Activated CD4-positive, alpha-beta T cell treated with anti-CD3 and anti-CD28 coated beads, Interleukin-2, Interleukin-4, amounts not matched to agents 100 ng/mL and 50 ng/mL, durations not matched to agents 16 hours and 8 hours (primary cell): ENCODE results near the gene AFG3L2.
"Not testable (repeated sequence)": the region's sequence is repeated elsewhere in the genome, so short reads cannot be mapped to it uniquely, and the experiment has no call there.

Experiments
- DNase-seq: peaks from one replicate; pipeline ENCODE4 v3.0.0-alpha.2; 2020; ENCODE audit warnings: low spot score

Gene AFG3L2

GRCh38 chr18:12376754-12377555 is at the start of gene AFG3L2:
TSS of gene AFG3L2 (minus strand) at chr18:12377227. CDS start at chr18:12377082, 145 bp downstream.
- peak; percentile 100 for DNase-seq

DNA sequence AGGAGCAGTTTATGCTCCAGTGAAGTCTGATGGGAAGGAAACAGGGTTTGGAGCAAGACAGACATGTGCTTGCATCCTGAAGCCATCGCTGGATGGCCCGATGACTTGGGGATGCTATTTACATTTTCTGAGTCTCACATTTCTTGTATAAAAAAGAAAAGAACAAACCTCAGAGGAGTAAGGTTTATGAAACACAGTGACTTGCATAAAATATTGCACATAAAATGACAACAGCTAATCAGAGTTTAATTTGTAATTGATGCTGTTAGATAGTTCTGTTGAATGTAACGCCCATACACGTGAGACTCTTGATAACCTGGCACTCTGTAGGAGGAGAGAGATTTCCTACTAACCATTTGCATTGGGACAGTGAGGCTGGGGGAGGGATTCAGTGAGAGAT is 47.2 kb upstream of the AFG3L2 start:
- no peak for DNase-seq

DNA sequence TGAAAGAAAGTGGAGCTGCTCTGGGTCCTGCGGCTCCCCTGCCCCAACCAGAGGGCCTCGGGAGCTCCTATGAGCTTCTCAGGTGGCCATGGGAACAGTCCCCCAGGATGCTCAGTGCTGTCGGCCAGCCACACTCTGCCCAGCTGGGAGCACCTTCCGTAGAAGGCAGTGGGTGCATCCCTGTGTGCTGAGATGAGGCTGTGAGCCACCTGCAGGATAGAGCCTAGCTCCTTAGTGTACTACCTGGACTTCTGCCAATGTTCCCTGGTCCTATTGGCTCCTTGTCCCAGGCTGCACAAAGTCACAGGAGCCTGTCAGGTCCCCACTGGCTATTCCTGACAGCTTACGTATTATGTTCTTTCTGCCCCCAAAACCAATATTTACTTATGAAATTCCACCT is 46.8 kb upstream of the AFG3L2 start:
- no peak for DNase-seq

DNA sequence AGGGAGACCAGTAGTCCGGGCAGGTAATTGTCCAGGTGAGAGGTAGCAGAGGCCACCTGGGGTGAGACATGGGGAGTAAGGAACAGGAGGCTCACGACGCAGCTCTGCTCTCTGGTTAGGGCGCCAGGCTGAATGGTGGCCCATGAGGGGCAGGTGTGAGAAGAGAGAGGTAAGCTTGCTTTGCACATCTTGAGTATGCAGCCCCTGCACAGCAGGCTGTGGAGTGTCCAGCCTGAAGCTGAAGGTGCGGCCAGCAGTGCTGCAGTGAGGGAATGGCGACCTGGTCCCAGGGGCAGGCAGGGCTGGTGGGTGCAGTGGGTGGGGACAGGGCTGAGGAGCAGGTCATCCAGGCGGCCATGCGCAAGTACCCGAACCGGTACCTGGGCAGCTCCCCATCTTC is 46.4 kb upstream of the AFG3L2 start:
- DNase-seq, result no peak

DNA sequence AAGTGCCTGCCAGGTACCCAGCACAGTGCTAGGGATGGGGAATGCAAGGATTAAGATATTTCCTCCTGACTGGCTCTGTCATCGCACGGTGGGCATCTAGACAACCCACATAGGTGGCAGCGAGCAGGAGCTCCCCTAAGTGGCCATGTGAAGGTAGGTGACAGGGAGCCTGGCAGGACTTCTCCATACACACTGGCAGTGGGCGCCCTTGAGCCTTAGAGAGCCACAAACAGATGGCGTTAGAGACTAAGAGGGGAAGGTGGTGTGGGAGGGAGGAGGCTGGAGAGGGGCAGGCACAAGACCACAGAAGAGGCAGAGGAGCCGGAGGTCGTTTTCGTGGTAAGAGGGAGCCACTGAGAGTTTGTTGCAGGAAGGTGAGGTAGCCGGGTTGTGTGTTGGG is 45.9 kb upstream of the AFG3L2 start:
- DNase-seq, result no peak

DNA sequence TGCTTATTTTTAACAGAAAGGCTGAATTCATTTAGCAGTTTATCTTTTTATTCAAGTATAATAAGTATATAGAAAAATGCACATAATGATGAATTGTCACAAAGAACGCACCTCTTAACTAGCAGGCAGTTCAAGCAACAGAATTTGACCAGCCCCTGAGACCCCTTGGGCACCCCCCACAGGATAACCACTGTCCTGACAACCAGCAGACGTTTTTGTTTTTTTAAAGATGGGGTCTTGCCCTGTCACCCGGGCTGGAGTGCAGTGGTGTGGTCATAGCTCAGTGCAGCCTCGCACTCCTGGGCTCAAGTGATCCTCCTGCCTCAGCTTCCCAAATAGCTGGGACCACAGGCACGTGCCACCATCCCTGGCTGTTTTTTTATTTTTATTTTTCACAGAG is 44.7 kb upstream of the AFG3L2 start:
- no peak for DNase-seq

DNA sequence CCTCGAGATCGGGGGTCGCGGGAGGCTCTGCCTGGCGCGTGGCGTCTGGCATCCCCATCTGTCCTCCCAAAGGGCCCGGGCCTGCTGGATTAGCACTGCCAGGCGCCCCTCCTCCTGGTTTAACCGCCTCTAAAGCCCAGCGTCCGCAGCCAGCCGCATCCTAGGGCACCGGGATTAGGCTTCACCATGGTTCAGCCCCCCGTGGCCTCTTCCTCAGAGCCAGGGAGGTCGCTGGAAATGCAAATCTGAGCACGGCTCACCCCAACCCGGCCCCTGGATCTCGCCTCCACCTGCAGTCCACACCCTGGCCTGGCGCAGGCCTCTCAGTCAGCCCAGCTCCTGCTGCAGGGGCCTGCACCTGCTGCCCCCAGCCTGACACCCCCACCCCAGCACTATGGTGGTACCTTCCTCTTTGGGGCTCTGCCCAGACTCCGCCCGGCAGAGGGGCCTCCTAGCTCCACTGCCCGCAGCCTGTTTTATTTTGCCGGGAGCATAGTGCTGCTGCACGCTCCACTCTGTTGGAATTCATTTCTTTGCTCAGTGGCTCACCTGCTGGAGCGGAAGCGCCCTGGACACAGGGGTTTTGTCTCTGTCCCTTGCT is 43.9 kb upstream of the AFG3L2 start:
- no peak for DNase-seq

- DNase-seq, result no peak
Measured at GRCh38 chr18:12417687-12418086, 40.7 kb upstream of the AFG3L2 start.

DNA sequence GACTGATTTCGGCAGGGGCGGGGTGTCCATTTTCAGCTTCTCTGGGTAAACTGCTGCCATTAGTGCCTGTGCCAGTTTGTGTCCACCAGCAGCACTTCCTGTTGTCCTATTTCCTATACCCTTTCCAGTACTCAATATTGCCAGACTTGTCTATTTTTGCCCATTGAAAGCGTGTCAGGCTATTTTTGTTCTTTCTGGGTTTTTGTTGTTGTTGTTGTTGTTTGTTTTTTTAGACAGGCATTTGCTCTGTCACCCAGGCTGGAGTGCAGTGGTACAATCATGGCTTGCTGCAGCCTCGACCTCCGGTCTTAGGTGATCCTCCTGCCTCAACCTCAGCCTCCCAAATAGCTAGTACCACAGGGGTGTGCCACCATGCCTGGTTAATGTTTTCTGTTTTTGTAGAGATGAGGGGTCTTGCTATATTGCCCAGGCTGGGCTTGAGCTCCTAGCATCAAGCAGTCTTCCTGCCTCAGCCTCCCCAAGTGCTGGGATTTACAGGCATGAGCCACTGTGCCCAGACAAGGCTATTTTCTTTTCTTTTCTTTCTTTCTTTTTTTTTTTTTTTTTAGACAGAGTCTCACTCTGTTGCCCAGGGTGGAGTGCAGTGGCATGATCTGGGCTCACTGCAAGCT is 39.2 kb upstream of the AFG3L2 start:
- DNase-seq, result no peak

GRCh38 chr18:12411456-12411855 is 34.4 kb upstream of the AFG3L2 start:
- DNase-seq, result no peak

DNA sequence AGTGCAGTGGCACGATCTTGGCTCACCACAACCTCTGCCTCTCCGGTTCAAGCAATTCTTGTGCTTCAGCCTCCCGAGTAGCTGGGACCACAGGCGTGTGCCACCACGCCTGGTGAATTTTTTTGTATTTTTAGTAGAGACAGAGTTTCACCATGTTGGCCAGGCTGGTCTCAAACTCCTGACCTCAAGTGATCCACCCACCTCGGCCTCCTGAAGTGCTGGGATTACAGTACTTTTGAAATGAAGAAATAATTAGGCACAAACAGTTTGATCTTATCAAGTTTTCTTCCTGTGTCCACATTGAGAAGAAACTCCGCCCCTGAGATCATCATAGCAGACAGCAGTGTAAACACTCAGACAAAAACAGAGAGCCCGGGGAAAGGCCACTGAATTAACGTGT is 33.7 kb upstream of the AFG3L2 start:
- not testable (repeated sequence) for DNase-seq

DNA sequence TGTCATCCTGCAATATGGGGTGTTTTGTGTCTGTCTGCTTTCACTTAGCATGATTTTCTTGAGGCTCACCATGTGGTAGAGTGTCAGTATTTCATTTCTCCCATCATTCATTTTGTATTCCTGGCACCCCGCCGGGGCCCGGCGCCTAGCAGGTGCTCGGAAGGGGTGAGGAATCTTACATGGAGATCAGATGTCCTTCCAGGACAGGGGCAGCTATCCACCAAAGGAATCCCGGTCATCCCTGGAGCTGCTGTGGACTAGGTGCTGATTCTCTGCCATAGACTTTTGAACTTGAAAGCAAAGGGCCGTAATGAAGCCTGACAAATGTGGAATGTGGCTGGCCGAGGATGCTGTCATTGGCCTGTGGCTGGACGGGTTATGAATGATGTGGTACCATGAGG is 33.1 kb upstream of the AFG3L2 start:
- DNase-seq, result no peak

- no peak for DNase-seq
Measured at GRCh38 chr18:12409469-12409868, 32.4 kb upstream of the AFG3L2 start.

DNA sequence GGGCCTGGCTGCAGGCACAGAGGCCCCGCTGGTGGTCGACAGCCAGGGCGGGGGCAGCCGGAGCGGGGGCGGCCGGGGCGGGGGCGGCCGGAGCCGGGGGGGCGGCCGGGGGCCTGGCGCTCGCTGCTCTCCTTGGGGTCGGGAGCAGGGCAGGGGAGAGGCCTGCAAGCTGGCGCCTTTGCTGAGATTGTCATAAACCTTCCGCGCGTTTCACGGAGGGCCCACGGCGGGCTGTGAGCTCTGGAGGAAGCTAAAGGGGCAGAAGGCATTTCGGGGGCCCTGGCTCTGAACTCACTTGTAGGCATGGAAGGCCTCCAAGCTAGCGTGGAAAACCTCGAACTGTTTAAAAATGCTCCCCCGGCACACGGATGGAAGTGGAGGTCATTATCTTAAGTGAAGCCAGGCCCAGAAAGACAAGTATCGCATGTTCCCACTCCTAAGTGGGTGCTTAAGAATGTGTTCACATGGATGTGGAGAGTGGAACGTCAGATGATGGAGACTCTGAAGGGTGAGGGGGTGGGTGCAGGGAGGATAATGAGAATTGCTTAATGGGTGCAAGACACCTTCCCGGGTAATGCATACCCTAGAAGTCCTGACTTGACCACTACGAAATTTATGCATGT is 31.3 kb upstream of the AFG3L2 start:
- no peak for DNase-seq

DNA sequence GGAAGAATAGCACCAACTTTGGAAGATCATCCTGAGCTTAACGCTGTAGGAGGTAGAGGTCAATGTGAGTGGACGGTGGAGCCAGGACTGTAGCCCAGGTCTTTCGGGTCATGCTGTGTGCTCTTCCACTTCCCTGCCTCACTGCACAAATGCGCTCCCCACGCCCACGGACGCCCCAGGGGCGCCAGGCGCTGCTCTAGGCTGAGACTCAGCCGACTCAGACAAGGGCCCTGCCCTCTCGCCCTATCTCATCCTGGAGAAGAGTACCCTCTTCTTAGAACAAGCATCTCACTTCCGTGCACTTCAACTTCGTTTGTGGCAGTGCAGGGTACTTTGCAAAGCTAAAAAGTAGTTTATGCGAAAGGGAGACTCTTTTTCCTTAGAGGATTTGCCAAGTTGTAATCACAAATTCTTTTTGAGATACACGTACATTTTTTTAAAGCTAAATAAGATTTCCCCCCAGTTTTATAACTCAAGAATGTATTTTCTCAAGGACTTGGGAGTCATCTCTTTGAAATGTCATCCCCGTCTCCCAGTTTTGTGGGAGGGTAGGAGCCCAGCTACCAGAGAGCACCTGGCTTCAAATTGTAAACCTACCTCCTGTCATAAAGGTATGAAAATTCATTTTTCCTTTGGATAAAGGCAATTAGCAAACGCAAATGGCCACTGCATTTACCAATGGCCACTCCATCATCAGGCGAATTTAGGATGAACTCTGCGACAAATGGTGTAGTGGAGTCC is 29.5 kb upstream of the AFG3L2 start:
- no peak for DNase-seq

- DNase-seq, result no peak
Measured at GRCh38 chr18:12405066-12405465, 28.0 kb upstream of the AFG3L2 start.

DNA sequence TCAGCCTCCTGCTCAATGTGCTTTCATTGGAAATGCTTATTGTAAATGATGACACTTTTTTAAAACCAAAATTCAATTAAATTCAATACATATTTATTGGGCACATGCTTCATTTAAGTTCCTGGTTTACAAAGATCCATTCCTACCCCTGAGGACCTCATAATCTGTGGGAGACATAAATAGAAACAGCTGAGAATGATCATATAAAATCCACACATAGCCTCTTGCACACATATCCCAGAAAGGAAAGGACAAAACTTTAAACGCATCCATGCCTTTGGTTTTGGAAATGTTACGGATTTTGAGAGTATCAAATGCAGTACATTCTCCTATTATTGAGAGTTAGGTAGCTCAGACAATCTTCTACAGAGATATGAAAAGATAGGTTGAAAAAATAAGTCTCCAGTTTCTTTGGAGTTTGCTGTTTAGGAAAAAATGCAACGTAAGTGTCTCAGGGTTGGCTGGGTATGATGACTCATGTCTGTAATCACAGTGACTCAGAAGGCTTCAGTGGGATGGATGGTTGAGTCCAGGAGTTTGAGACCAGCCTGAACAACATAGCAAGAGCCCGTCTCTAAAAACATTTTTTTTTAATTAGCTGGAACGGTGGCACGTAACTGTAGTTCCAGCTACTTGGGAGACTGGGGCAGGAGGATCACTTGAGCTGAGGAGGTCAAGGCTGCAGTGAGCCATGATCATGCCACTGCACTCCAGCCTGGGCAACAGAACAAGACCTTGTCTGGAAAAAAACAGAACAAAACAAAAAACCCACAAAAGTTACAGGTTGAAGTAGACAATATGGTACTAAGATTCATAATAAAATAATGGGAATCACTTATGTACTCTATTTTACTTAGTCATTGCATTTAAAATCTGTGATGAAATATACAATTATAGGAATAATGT is 26.8 kb upstream of the AFG3L2 start:
- peak; percentile 60 for DNase-seq

DNA sequence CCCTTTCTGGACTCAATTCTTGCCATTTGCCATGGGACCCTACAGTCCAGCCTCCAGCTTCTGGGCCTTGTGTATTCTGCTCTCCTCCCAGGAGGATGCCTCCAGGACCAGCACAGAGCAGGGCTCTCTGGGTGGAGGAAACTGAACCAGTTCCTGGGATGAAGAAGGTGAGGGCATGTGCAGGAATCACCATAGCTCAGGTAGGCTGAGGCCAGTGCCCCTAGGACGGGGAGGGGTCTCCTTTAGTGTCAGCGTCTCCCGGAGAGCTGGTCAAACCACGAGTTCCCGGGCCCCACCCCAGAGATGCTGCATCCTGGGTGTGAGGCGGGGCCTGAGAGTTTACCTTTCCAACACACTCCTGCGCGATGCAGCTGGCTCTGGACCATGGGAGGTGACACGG is 24.9 kb upstream of the AFG3L2 start:
- no peak for DNase-seq

DNA sequence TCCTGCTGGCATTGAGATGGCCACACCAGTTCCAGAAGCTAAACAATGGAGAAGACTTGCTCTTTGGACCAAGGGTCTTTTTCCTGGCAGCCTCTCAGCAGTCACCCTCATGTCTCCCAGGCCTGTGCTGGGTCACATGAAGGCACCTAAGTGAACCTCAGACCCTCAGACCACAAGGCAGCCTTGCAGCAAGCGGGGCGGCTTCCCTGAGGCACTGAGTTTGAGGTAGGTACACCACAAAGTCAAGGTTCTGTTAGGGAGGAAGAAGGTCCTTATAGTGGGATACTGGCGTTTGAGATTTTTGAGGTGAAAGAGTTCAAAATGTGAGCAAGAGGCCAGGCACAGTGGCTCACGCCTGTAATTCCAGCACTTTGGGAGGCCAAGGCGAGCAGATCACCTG is 22.2 kb upstream of the AFG3L2 start:
- DNase-seq, result no peak

- DNase-seq, result no peak
Measured at GRCh38 chr18:12398625-12399024, 21.6 kb upstream of the AFG3L2 start.

DNA sequence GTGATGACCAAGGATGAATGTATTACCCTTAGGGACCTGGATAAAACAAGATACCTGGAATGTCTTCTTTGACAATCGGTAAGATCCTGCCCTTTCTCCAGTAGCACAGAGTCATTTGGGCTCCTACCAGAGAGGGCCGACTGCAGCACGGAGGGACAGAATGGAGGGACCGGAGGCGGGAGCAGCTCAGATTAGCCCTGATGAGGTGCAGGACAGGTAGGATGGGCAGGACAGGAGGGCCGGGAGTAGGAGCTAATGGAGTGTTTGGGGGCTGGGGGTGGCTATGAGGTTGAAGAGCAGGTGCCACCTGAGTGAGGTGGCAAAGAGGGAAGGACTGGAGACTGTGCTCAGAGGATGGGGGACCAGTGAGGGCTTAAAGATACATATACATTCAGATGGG is 20.8 kb upstream of the AFG3L2 start:
- no peak for DNase-seq
